Lower lobe of right lung (tissue), 2 donors: Measurements from ENCODE around the gene EIF4H. TPM values are rescaled to one million over a fixed set of nuclear protein-coding genes. Genes with fewer than 3 reads are reported as not detected.
"Not testable (repeated sequence)": the region's sequence is repeated elsewhere in the genome, so short reads cannot be mapped to it uniquely, and the experiment has no call there.

ENCODE experiments used
- ATAC-seq, 2 donors: fragments of 200-7000 bp; cut with Tn5 transposase; one replicate each; pipeline ENCODE4 v1.9.1; 2020 to 2022; ENCODE audit warnings: mild to moderate bottlenecking in 2 of 2, moderate library complexity in 2 of 2
- DNase-seq: peaks from one replicate; pipeline ENCODE4 v3.0.0-alpha.2; 2020
- H3K27ac ChIP-seq: fragments of 200-600 bp; one replicate; pipeline ENCODE4 v1.8.0; 2022
- H3K27me3 ChIP-seq: fragments of 200-600 bp; one replicate; pipeline ENCODE4 v1.8.0; 2022; ENCODE audit warnings: low read depth
- H3K36me3 ChIP-seq: fragments of 200-600 bp; one replicate; pipeline ENCODE4 v1.8.0; 2022; ENCODE audit warnings: mild to moderate bottlenecking
- H3K4me1 ChIP-seq: fragments of 200-600 bp; one replicate; pipeline ENCODE4 v1.8.0; 2022
- H3K4me3 ChIP-seq: fragments of 200-600 bp; one replicate; pipeline ENCODE4 v1.8.0; 2022; ENCODE audit warnings: mild to moderate bottlenecking
- H3K9me3 ChIP-seq: fragments of 200-600 bp; one replicate; pipeline ENCODE4 v1.8.0; 2022
- CTCF ChIP-seq: fragments of 200-600 bp; IDR thresholded peaks from one replicate; pipeline ENCODE4 v1.8.0; 2022; ENCODE audit warnings: antibody characterized with exemption, mild to moderate bottlenecking
- intact Hi-C: fragments of 100-400 bp; cut with DNase I; formaldehyde crosslinking; loops from one replicate; pipeline ENCODE4 v1.11.0; 2022
- total RNA-seq: library from RNA; stranded (reverse); fragmentation: NEBNext Ultra II Directional; extraction: Animal tissue kit (Norgen Biotek cat#: 25700); gene quantifications from one replicate; pipeline ENCODE4 v1.2.1, GENCODE V29; 2021
- donor health status: DM: no; HTN: yes; CAD: no; lungs with severe emphysema.

Gene EIF4H
- total RNA-seq, 1 donor from 2014 or later: 210 TPM

GRCh38 chr7:74193913-74194312 is 19.8 kb downstream of the EIF4H start:
- no peak overlapping the region for H3K4me3 ChIP-seq
- H3K36me3 ChIP-seq: peaks cover 83% of the 10 kb centered on the region
- no peak overlapping the region for H3K27ac ChIP-seq
- no peak for DNase-seq
- no peaks in the 10 kb centered on the region for H3K27me3 ChIP-seq
- no peaks in the 10 kb centered on the region for H3K9me3 ChIP-seq
- TF ChIP-seq CTCF: no peak
- peaks cover 1% of the 10 kb centered on the region for H3K4me1 ChIP-seq
- intact Hi-C loops: no loop called here
- ATAC-seq: no peak

GRCh38 chr7:74194686-74195085 is 20.5 kb downstream of the EIF4H start:
- no peak for DNase-seq
- no peaks in the 10 kb centered on the region for H3K9me3 ChIP-seq
- intact Hi-C loops: no loop called here
- no peak for ATAC-seq
- H3K4me1 ChIP-seq: no peaks in the 10 kb centered on the region
- H3K4me3 ChIP-seq: no peak overlapping the region
- peaks cover 76% of the 10 kb centered on the region for H3K36me3 ChIP-seq
- no peak overlapping the region for H3K27ac ChIP-seq
- no peak for TF ChIP-seq CTCF
- H3K27me3 ChIP-seq: no peaks in the 10 kb centered on the region

GRCh38 chr7:74195139-74195860 is 21.1 kb downstream of the EIF4H start:
- ATAC-seq, H3K4me3 ChIP-seq, DNase-seq, H3K9me3 ChIP-seq, H3K27me3 ChIP-seq, intact Hi-C loops, H3K4me1 ChIP-seq, H3K27ac ChIP-seq: not testable (repeated sequence)
- H3K36me3 ChIP-seq: peaks cover 70% of the 10 kb centered on the region

GRCh38 chr7:74195968-74196654 is 22.0 kb downstream of the EIF4H start:
- ATAC-seq, H3K4me1 ChIP-seq, H3K27me3 ChIP-seq, H3K4me3 ChIP-seq, H3K27ac ChIP-seq, DNase-seq, intact Hi-C loops, H3K9me3 ChIP-seq: not testable (repeated sequence)
- H3K36me3 ChIP-seq: peaks cover 61% of the 10 kb centered on the region

- no peak for TF ChIP-seq CTCF
- Histone ChIP-seq H3K4me1 (no peaks in the 10 kb centered on the region), H3K36me3 (peaks cover 47% of the 10 kb centered on the region), H3K4me3 (no peak overlapping the region), H3K9me3 (no peaks in the 10 kb centered on the region), H3K27ac (no peak overlapping the region), H3K27me3 (no peaks in the 10 kb centered on the region)
- ATAC-seq: no peak
- intact Hi-C loops: no loop called here
- no peak for DNase-seq
Measured at GRCh38 chr7:74197449-74198124, 23.4 kb downstream of the EIF4H start.

- intact Hi-C loops: loop anchor here (10.0 kb wide), 1 partner anchor 205 kb away; no protein-coding TSS in a partner anchor
- Histone ChIP-seq H3K36me3 (peaks cover 25% of the 10 kb centered on the region), H3K27ac (no peak overlapping the region), H3K9me3 (no peaks in the 10 kb centered on the region), H3K27me3 (no peaks in the 10 kb centered on the region), H3K4me1 (no peaks in the 10 kb centered on the region), H3K4me3 (no peak overlapping the region)
- DNase-seq (no peak), ATAC-seq (no peak)
- TF ChIP-seq CTCF: no peak
Measured at GRCh38 chr7:74199551-74200355, 25.6 kb downstream of the EIF4H start.
